NT2/D1 (cell line): ENCODE results near the gene VTI1A.

Experiments
- SUZ12 ChIP-seq: IDR thresholded peaks from 2 replicates; pipeline ENCODE4 v1.6.1; 2011; ENCODE audit not compliant: insufficient read length, insufficient read depth; ENCODE audit errors: extremely low read depth
- YY1 ChIP-seq: IDR thresholded peaks from 2 replicates; pipeline ENCODE4 v1.6.1; 2011; ENCODE audit not compliant: insufficient read length, insufficient read depth

DNA sequence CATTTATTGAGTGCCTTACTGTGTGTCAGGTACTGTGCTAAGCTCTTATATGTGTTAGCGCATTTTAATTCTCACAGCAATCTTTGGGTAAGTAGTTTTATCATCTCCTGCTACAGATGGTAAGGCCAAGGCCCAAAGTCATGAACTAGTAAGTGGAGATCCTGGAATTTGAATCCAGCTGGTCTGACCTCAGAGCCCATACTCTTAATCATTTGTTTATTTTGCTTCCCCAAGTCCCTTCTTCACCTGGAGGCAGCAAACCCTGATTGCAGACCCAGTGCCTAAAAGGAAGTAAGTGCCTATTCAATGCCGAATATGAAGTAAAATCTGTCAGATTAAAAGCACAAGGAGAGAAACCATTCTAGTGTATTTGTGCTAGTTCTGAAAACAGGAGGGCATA, 320.1 kb downstream of the VTI1A start:
- TF ChIP-seq SUZ12 (no peak), YY1 (no peak)
